Measurements from ENCODE around the gene SFMBT2.

GRCh38 chr10:7117806-7118674, 292.8 kb downstream of the SFMBT2 start:
- TF ChIP-seq CTCF (IDR thresholded peaks at IDR 0.05) (no peak), POLR2A (IDR thresholded peaks at IDR 0.05) (no peak), POLR2AphosphoS5 (IDR thresholded peaks at IDR 0.05) (no peak)

All from prostate gland (tissue), 2 donors.